Esophagus squamous epithelium (tissue), 5 donors: ENCODE data around the gene ITPK1. TPM values are rescaled to one million over a fixed set of nuclear protein-coding genes. Genes with fewer than 3 reads are reported as not detected.

Source experiments
- DNase-seq: peaks from one replicate; lab custom pipeline; 2025; lab: John Stamatoyannopoulos, UW
- H3K27ac ChIP-seq, 4 donors: fragments of 200-600 bp; sonication (generic); one replicate each; pipeline ENCODE4 v1.5.1; 2016 to 2019; ENCODE audit warnings: mild to moderate bottlenecking in 1 of 4
- H3K27me3 ChIP-seq, 4 donors: fragments of 200-600 bp; sonication (generic); 1 replicate in 3 of 4; 2 replicates in 1 of 4; pipeline versions ENCODE4 v1.5.1 to v1.6.0; 2017 to 2021; ENCODE audit warnings: antibody characterized with exemption in 1 of 4
- H3K36me3 ChIP-seq, 3 donors: fragments of 200-600 bp; sonication (generic); one replicate each; pipeline ENCODE4 v1.5.1; 2016 to 2019
- H3K4me1 ChIP-seq, 3 donors: fragments of 200-600 bp; sonication (generic); one replicate each; pipeline ENCODE4 v1.5.1; 2017 to 2019
- H3K4me3 ChIP-seq, 4 donors: fragments of 200-600 bp; sonication (generic); 1 replicate in 3 of 4; 2 replicates in 1 of 4; pipeline ENCODE4 v1.5.1; 2016 to 2019; ENCODE audit warnings: mild to moderate bottlenecking in 2 of 4, moderate library complexity in 1 of 4
- H3K9me3 ChIP-seq, 3 donors: fragments of 200-600 bp; sonication (generic); one replicate each; pipeline ENCODE4 v1.5.1; 2016 to 2019
- CTCF ChIP-seq, 6 experiments: fragments of 450-650 bp in 4 of 6; fragments of 200-600 bp in 2 of 6; sonication (generic) in 2 of 6; IDR thresholded peaks; one replicate each; pipeline ENCODE4 v1.5.1; 2016 to 2019; ENCODE audit warnings: antibody characterized with exemption in 6 of 6, mild to moderate bottlenecking in 4 of 6, moderate library complexity in 4 of 6
- POLR2A ChIP-seq, 4 donors: fragments of 450-650 bp; IDR thresholded peaks; one replicate each; pipeline ENCODE4 v1.6.1; 2017; ENCODE audit warnings: antibody characterized with exemption in 4 of 4, mild to moderate bottlenecking in 4 of 4, moderate library complexity in 3 of 4
- WGBS, 2 donors: methylation state at CpG; one replicate each; pipeline ENCODE4 v1.1.5; 2018; 5-methylcytosine and 5-hydroxymethylcytosine counted together
- intact Hi-C: fragments of 100-400 bp; cut with DNase I; formaldehyde crosslinking; loops from one replicate; pipeline ENCODE4 v1.15.0; 2022
- total RNA-seq, 4 donors: library from RNA; depleted of rRNA; stranded (reverse); fragments of >200 nt; gene quantifications; one replicate each; pipeline ENCODE4 v1.1.0, GENCODE V29; 2016
- donor health status: DM: yes; HTN: yes; CAD: no.

The ITPK1 gene
- total RNA-seq, 4 donors from 2014 or later, result 14.2 to 34.5 (median 25.8) TPM

GRCh38 chr14:92948647-92949046 is 167.1 kb downstream of the ITPK1 start:
- Histone ChIP-seq H3K4me3 (no peak overlapping the region), H3K27me3 (no peaks in the 10 kb centered on the region), H3K4me1 (peaks cover 4 to 32% (median 5%) of the 10 kb centered on the region in 3 donors), H3K9me3 (no peaks in the 10 kb centered on the region), H3K27ac (no peak overlapping the region), H3K36me3 (peaks cover 0 to 90% (median 14%) of the 10 kb centered on the region in 3 donors)
- DNase-seq, result no peak
- WGBS, 2 donors, result 89 to 92% methylated on average over 5 to 13 of the region's 22 CpGs
- no peak for TF ChIP-seq POLR2A (IDR thresholded peaks at IDR 0.05)
- no peak for TF ChIP-seq CTCF (IDR thresholded peaks at IDR 0.05)
- intact Hi-C loops, result loop anchor here (5.0 kb wide), 1 partner anchor 194 kb away; no protein-coding TSS in a partner anchor

GRCh38 chr14:92946847-92947545 is 168.7 kb downstream of the ITPK1 start:
- Histone ChIP-seq H3K27ac (no peak overlapping the region), H3K36me3 (peaks cover 0 to 96% (median 14%) of the 10 kb centered on the region in 3 donors), H3K4me1 (peaks cover 4 to 21% (median 5%) of the 10 kb centered on the region in 3 donors), H3K9me3 (no peaks in the 10 kb centered on the region), H3K27me3 (no peaks in the 10 kb centered on the region), H3K4me3 (no peak overlapping the region)
- TF ChIP-seq CTCF (IDR thresholded peaks at IDR 0.05) (no peak), POLR2A (IDR thresholded peaks at IDR 0.05) (no peak)
- 71 to 83% methylated on average over 9 of the region's 12 CpGs for WGBS, 2 donors
- intact Hi-C loops, result loop anchor here (5.0 kb wide), 1 partner anchor 195 kb away; no protein-coding TSS in a partner anchor
- DNase-seq, result no peak

- Histone ChIP-seq H3K36me3 (peaks cover 0 to 98% (median 14%) of the 10 kb centered on the region in 3 donors), H3K27ac (peak overlapping the region in 1 of 4 donors; percentile 39), H3K4me1 (peaks cover 4 to 13% (median 5%) of the 10 kb centered on the region in 3 donors), H3K4me3 (no peak overlapping the region), H3K9me3 (no peaks in the 10 kb centered on the region), H3K27me3 (no peaks in the 10 kb centered on the region)
- intact Hi-C loops, result loop anchor here (5.0 kb wide), 1 partner anchor 196 kb away; no protein-coding TSS in a partner anchor
- peak; percentile 12 for DNase-seq
- TF ChIP-seq CTCF (IDR thresholded peaks at IDR 0.05), result no peak
- TF ChIP-seq POLR2A (IDR thresholded peaks at IDR 0.05), result no peak
- 71 to 100% methylated on average over 1 to 6 of the region's 38 CpGs for WGBS, 2 donors
Measured at GRCh38 chr14:92945959-92946846, 169.5 kb downstream of the ITPK1 start.

GRCh38 chr14:92945544-92945943 is 170.2 kb downstream of the ITPK1 start:
- Histone ChIP-seq H3K4me1 (peaks cover 4 to 12% (median 5%) of the 10 kb centered on the region in 3 donors), H3K27ac (no peak overlapping the region), H3K36me3 (peaks cover 0 to 98% (median 14%) of the 10 kb centered on the region in 3 donors), H3K27me3 (no peaks in the 10 kb centered on the region), H3K9me3 (no peaks in the 10 kb centered on the region), H3K4me3 (no peak overlapping the region)
- DNase-seq, result no peak
- 83 to 100% methylated on average over 1 to 6 of the region's 12 CpGs for whole genome bisulfite sequencing, 2 donors
- intact Hi-C loops, result loop anchor here (5.0 kb wide), 1 partner anchor 197 kb away; no protein-coding TSS in a partner anchor
- TF ChIP-seq CTCF (IDR thresholded peaks at IDR 0.05) (no peak), POLR2A (IDR thresholded peaks at IDR 0.05) (no peak)
